ENCODE measurements around the gene RAB36. TPM values are rescaled to one million over a fixed set of nuclear protein-coding genes. Genes with fewer than 3 reads are reported as not detected.

The RAB36 gene
- total RNA-seq, 1 experiment from 2014 or later, result 1.4 TPM

DNA sequence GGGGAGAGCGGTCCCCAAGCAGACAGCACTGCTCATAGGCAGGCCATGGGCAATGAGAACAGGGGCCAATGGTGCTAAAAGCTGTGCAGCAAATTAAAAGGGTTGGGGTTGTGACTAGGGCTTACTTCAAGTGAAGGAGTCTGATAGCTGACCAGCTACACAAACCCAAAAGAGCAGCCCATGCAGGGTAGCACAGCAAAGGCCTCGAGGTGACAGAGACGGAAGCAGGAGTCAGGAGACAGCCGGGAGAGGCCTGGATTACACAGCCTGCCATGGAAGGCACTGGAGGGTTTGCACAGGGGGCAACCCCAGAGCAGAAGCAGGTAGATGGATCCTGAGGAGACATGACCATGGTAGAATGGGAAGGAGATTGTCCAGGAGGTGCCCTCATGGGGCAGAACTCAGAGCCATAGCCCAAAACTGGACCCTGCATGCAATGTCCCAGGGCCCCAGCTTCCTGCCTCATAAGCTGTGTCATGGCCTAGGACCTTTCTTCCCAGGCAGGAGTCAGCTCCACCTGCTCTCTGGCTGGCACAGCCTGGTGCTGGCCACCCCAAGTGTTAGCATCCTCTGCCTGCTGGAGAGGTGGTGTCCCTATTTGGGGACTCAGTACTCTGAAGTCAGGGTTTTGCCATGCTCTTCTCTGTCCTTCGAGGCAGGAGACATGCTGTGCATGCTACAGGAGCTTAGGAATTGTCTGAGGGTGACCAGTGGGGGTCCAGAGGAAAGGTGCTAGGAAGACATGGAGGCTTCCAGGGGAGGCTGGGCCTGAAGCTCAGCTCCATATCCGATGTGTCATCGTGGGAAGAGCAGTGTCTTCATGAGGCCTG lies 36.8 kb upstream of the RAB36 start:
- no peak overlapping the region for H3K27ac ChIP-seq (ENCODE audit: insufficient read length, low read depth, low read length)

More for the DNA sequence above, 36.8 kb upstream of the RAB36 start:
- Histone ChIP-seq H4K20me1 (ENCODE audit: control insufficient read depth, insufficient read depth, insufficient read length) (no peaks in the 10 kb centered on the region), H3K79me1 (ENCODE audit: insufficient read depth, low read depth, low read length, poor library complexity, severe bottlenecking) (no peaks in the 10 kb centered on the region), H4K91ac (ENCODE audit: insufficient read length, low read depth, low read length) (no peak overlapping the region), H3K4ac (ENCODE audit: low read depth, low read length) (no peak overlapping the region), H3K18ac (ENCODE audit: insufficient read length, low read depth, low read length) (no peak overlapping the region), H3K14ac (ENCODE audit: insufficient read depth, low read length) (no peak overlapping the region; the same call in 1 of the 2 replicates), H2BK20ac (ENCODE audit: low read depth, low read length, poor library complexity, severe bottlenecking) (no peak overlapping the region), H3K79me2 (ENCODE audit: insufficient read depth, low read length) (no peaks in the 10 kb centered on the region), H3K4me1 (ENCODE audit: insufficient read depth, low read length) (no peaks in the 10 kb centered on the region), H3K23me2 (ENCODE audit: insufficient read length, low read depth, low read length, poor library complexity, severe bottlenecking) (no peaks in the 10 kb centered on the region), H2AK5ac (ENCODE audit: insufficient read length, low read length) (no peak overlapping the region), H3T11ph (ENCODE audit: low read length) (no peak overlapping the region), H3K23ac (ENCODE audit: insufficient read length, low read depth, low read length) (no peak overlapping the region), H2BK15ac (ENCODE audit: low read depth, low read length) (no peak overlapping the region), H3K9ac (ENCODE audit: extremely low read depth, insufficient read length, low read length) (no peak overlapping the region), H3K4me2 (ENCODE audit: insufficient read depth, insufficient read length, low read length) (no peak overlapping the region), H2BK12ac (ENCODE audit: insufficient read length, low read depth, low read length) (no peak overlapping the region), H4K8ac (replicated peaks; ENCODE audit: insufficient read length, low read depth, low read length) (no peak overlapping the region), H3K56ac (ENCODE audit: insufficient read length, low read depth, low read length) (no peak overlapping the region), H3K27me3 (ENCODE audit: insufficient read depth, low read length) (no peaks in the 10 kb centered on the region; the same call in 1 of the 2 replicates), H2BK5ac (ENCODE audit: insufficient read length, low read length) (no peak overlapping the region), H3K9me3 (ENCODE audit: control insufficient read depth, low read depth, low read length) (no peaks in the 10 kb centered on the region), H4K5ac (ENCODE audit: insufficient read length, low read depth, low read length) (no peak overlapping the region), H2BK120ac (ENCODE audit: low read depth, low read length, poor library complexity, severe bottlenecking) (no peak overlapping the region), H2AFZ (ENCODE audit: low read length) (no peak overlapping the region)
- WGBS (ENCODE audit: extremely low coverage, insufficient read length, low lambda C conversion rate), result no CpG with 5 or more reads among the region's 7 CpGs
- Mint-ChIP-seq H3K4me1 (peaks cover 4% of the 10 kb centered on the region in 2 experiments; a peak in 3 of 4 replicates), H3K27ac (peak overlapping the region in 1 of 3 experiments; percentile 66; a peak in 1 of 7 replicates), H3K27me3 (ENCODE audit: low read depth) (peaks cover 26% of the 10 kb centered on the region), H3K4me3 (no peak overlapping the region), H3K9me3 (no peaks in the 10 kb centered on the region), H3K36me3 (ENCODE audit: insufficient read depth in 1 of 3, low read depth in 3 of 3) (no peaks in the 10 kb centered on the region)
- TF ChIP-seq, protein P1, sequence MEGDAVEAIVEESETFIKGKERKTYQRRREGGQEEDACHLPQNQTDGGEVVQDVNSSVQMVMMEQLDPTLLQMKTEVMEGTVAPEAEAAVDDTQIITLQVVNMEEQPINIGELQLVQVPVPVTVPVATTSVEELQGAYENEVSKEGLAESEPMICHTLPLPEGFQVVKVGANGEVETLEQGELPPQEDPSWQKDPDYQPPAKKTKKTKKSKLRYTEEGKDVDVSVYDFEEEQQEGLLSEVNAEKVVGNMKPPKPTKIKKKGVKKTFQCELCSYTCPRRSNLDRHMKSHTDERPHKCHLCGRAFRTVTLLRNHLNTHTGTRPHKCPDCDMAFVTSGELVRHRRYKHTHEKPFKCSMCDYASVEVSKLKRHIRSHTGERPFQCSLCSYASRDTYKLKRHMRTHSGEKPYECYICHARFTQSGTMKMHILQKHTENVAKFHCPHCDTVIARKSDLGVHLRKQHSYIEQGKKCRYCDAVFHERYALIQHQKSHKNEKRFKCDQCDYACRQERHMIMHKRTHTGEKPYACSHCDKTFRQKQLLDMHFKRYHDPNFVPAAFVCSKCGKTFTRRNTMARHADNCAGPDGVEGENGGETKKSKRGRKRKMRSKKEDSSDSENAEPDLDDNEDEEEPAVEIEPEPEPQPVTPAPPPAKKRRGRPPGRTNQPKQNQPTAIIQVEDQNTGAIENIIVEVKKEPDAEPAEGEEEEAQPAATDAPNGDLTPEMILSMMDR (conservative IDR thresholded peaks at IDR 0.05), result no peak
- DNase-seq, result no peak
